NCI-H748 (cell line): Measurements from ENCODE around the gene TMEM138.

ENCODE experiments used
- DNase-seq: peaks from one replicate; lab custom pipeline; 2025; ENCODE audit not compliant: unreplicated experiment; lab: John Stamatoyannopoulos, UW

The TMEM138 gene

DNA sequence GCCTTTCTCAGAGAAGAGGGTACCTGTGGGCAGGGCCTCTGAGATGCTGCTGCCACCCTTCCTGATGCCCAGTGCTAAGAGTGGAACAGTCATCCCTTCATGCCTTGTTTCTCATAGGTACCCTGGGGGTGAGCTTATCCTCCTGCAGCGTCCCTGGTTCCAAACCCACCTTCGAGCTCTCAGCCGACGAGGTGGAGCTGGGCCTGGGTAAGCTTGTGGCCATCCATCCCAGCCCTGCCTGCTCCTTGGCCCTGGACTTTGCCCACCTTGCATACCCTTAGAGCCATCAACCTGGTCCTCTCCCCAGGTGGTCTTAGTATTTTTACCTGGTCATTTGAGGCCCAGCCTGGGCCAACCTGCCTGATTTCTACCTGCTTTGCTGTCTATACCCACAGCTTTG is 20.5 kb upstream of the TMEM138 start:
- DNase-seq: no peak

DNA sequence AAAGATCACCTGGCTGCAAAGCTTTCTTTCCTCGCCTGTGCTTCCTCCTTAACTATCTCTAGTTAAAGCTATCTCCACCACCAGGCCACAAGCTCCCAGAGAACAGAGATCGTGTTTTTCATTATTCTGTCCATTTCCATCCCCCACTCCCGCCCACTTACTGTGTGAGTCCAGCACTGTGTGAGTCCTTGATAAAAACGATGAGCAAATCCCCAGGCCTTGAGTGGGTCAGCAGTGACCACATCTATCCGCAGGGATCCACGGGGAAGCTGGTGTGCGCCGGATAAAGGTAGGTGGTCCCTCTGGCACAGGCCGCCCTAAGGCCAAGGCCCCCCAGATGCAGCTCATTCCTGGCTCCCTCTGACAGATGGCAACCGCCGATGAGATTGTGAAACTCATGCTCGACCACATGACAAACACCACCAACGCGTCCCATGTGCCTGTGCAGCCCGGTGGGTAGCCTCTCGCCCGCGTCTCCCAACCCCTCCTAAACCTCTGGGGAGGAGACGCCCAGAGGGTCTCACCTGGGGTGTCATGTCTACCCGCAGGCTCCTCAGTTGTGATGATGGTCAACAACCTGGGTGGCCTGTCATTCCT is 19.9 kb upstream of the TMEM138 start:
- DNase-seq: no peak

- no peak for DNase-seq
These were observed 18.1 kb upstream of the TMEM138 start for GRCh38 chr11:61343792-61344745.

- no peak for DNase-seq
These were observed 17.0 kb upstream of the TMEM138 start for GRCh38 chr11:61345170-61345610.

GRCh38 chr11:61345954-61346843 is 16.0 kb upstream of the TMEM138 start:
- no peak for DNase-seq

- DNase-seq: no peak
These were observed 14.2 kb upstream of the TMEM138 start for GRCh38 chr11:61347916-61348461.

DNA sequence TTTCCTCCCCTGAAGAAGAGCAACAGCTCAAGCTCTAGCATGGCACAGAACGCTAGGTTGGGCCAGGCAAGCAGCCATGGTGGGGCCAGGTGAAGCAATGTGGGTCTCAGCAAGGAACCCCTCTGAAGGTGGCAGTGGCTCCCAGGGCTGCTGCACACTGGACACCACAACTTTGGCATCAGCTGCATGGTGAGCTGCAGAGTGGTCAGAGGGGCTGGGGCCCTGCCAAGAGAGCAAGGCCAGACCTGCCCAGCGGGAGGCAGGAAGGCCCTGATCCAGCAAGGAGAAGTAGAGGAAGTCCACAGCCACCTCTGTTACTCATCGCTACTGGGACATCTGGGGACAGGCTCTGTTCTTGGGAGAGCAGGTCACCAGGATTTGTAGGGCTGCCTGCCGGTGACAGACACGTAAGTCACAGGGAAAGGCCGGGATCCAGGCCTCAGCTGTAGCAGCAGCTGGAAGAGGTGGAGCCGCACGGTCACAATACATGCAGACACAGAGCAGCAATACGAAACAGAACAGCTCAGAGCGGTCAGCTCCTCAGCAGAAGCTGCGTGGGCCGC is 12.9 kb upstream of the TMEM138 start:
- no peak for DNase-seq

GRCh38 chr11:61349916-61350315 is 12.3 kb upstream of the TMEM138 start:
- no peak for DNase-seq

DNA sequence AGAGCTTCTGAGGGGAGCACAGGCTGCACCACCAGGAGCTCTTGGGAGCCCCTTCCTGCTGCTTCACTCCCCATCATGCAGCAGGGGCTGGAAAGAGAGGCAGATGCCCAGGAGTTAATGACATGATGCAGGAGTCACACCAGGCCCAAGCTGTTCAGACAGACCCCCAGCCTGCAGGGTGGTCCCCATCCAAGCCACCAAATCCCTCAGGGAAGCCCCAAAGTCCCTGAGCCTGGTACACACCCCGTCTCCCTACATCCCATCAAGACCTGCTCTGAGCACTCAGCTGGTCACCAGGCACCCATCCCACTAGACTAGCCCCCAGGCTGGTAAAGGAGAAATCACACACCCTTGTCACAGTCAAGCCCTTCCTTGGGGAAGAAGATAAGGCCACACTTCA is 11.8 kb upstream of the TMEM138 start:
- no peak for DNase-seq

DNA sequence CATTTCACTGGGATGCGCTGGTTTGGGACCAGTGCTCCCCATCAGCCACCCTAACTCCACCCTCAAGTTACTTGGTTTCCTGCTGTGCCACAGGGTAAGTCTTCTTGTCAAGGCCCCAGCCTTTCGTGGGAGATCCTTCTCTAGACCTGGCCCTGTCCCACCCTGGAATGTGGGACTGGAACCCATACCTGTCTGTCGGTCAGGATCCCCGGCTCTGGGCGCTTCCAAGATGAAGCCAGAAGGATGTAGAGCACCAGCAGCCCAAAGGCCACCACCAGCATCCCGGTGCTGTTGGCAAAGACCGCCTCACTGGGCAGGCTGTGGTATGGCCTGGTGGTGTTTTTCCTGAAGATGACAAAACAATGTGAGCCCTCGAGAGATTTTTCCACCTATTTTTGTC is 11.4 kb upstream of the TMEM138 start:
- no peak for DNase-seq

- DNase-seq: no peak
These were observed 10.1 kb upstream of the TMEM138 start for GRCh38 chr11:61352038-61352437.

GRCh38 chr11:61353131-61354067 is 8.8 kb upstream of the TMEM138 start:
- DNase-seq: no peak

DNA sequence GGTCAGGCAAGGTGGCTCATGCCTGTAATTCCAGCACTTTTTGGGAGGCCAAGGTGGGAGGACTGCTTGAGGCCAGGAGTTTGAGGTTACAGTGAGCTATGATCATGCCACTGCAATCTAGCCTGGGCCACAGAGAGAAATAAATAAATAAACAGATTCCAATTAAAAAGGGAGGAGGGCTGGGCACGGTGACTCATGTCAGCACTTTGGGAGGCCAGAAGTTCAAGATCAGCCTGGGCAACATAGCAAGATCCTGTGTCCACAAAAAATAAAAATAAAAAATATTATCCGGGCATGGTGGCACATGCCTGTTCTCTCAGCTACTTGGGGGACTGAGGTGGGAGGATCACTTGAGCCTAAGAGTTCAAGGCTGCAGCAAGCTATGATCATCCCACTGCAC is 8.0 kb upstream of the TMEM138 start:
- DNase-seq: no peak

DNA sequence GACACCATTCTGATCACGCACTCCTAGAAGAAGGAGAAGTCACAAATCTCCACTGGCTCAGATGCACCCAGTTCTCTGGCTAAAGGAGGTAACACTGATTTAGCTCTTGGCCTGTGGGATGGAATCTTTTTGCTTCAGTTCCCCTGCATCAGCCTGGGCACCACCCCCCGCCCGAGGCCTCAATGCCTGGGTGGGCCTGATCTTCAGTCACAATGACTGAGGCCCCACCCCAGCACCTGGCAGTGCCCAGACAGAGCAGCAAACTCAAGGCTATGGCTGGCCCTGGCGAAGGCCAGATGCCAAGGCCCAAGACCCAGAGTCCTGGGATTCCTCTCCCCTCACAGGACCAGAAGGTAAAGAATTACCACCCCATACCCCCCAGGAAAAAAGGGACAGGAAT is 5.5 kb upstream of the TMEM138 start:
- no peak for DNase-seq

- no peak for DNase-seq
These were observed 4.8 kb upstream of the TMEM138 start for GRCh38 chr11:61357233-61357893.

DNA sequence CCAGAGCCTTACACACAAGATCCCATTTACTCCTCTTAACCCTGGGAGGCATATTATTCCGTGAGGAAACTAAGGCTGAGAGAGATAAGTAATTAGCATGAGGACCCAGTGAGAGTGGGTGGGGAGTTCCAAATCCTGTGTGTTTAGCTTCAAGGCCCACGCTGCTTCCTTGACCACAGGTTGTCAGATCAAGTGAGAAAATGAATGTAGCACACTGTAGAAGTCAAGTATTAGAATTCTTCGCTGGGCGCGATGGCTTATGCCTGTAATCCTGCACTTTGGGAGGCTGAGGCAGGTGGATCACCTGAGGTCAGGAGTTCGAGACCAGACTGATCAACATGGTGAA is 4.3 kb upstream of the TMEM138 start:
- DNase-seq: no peak

DNA sequence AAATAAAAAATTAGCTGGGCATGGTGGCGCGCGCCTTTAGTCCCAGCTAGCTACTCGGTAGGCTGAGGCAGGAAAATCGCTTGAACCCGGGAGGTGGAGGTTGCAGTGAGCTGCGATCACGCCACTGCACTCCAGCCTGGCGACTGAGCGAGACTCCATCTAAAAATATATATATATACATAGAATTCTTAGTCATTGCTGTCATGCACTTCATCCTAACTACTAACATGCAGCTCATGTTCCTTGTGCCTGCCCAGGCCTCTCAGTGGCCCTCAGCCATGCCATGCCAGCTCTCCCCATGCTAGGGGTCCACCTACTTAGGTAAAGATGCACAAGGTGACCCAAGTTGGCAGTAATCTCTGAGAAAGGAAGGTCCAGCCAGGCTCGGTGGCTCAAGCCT is 3.6 kb upstream of the TMEM138 start:
- no peak for DNase-seq

DNA sequence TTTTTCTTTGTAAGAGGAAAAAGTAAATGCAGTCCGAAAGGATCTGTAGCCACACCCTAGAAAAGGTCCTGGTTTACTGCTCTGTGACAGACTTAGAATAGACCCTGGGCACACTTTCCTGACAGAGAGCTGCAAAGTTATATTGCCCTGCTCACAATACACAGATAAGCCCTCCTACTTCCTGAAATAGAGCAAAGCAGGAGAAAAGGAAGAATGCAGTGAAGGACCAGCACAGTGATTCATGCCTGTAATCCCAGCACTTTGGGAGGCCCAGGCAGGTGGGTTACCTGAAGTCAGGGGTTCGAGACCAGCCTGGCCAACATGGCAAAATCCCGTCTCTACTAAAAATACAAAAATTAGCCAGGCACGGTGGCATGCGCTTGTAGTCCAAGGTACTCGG is 2.7 kb upstream of the TMEM138 start:
- DNase-seq: no peak

GRCh38 chr11:61361237-61361740 is 885 bp upstream of the TMEM138 start:
- DNase-seq: peak; percentile 34
